Measurements from ENCODE around the gene FGGY. TPM values are rescaled to one million over a fixed set of nuclear protein-coding genes. Genes with fewer than 3 reads are reported as not detected.

FGGY gene
- total RNA-seq, 1 experiment from 2014 or later: 6.4 TPM

GRCh38 chr1:59736744-59737143 is 439.9 kb downstream of the FGGY start:
- Mint-ChIP-seq H3K9me3 (ENCODE audit: unreplicated experiment) (peaks cover 10% of the 10 kb centered on the region), H3K4me1 (ENCODE audit: low read depth, unreplicated experiment) (no peaks in the 10 kb centered on the region), H3K27me3 (ENCODE audit: insufficient read depth, unreplicated experiment) (no peaks in the 10 kb centered on the region), H3K4me3 (ENCODE audit: unreplicated experiment) (no peak overlapping the region), H3K27ac (ENCODE audit: unreplicated experiment) (no peak overlapping the region), H3K36me3 (ENCODE audit: insufficient read depth, unreplicated experiment) (no peaks in the 10 kb centered on the region)
- no peaks in the 10 kb centered on the region for H3K9me3 ChIP-seq
- ChIA-PET CTCF (no interaction called here), POLR2A (no interaction called here)
- no peak for TF ChIP-seq CTCF (IDR thresholded peaks at IDR 0.05; ENCODE audit: insufficient read depth in 1 of 2, low read depth in 1 of 2, low read length in 1 of 2, severe bottlenecking in 1 of 2, unreplicated experiment in 1 of 2)
- BruUV-seq (replicated peaks): no TSS peak
- no peak for DNase-seq
- no peaks in the 10 kb centered on the region for H3K36me3 ChIP-seq (ENCODE audit: control insufficient read depth, insufficient read depth, low read length)
- intact Hi-C loops (cut with micrococcal nuclease; ENCODE audit: unreplicated experiment): no loop called here
- H3K27me3 ChIP-seq (replicated peaks; ENCODE audit: control insufficient read depth, insufficient read depth, low read length): no peaks in the 10 kb centered on the region
- no peaks in the 10 kb centered on the region for H3K4me1 ChIP-seq
- no peak overlapping the region for H3K4me3 ChIP-seq (ENCODE audit: low read depth, low read length)

GRCh38 chr1:59737638-59738037 is 440.7 kb downstream of the FGGY start:
- no peaks in the 10 kb centered on the region for H3K36me3 Mint-ChIP-seq (ENCODE audit: insufficient read depth, unreplicated experiment)
- no peaks in the 10 kb centered on the region for H3K4me1 ChIP-seq
- H3K27ac Mint-ChIP-seq (ENCODE audit: unreplicated experiment): no peak overlapping the region
- H3K4me1 Mint-ChIP-seq (ENCODE audit: low read depth, unreplicated experiment): no peaks in the 10 kb centered on the region
- no peak overlapping the region for H3K4me3 ChIP-seq (ENCODE audit: low read depth, low read length)
- CTCF ChIA-PET: no interaction called here
- TF ChIP-seq CTCF (IDR thresholded peaks at IDR 0.05; ENCODE audit: insufficient read depth in 1 of 2, low read depth in 1 of 2, low read length in 1 of 2, severe bottlenecking in 1 of 2, unreplicated experiment in 1 of 2): no peak
- POLR2A ChIA-PET: no interaction called here
- H3K9me3 ChIP-seq: no peaks in the 10 kb centered on the region
- H3K27me3 ChIP-seq (replicated peaks; ENCODE audit: control insufficient read depth, insufficient read depth, low read length): no peaks in the 10 kb centered on the region
- H3K9me3 Mint-ChIP-seq (ENCODE audit: unreplicated experiment): peaks cover 10% of the 10 kb centered on the region
- no peaks in the 10 kb centered on the region for H3K27me3 Mint-ChIP-seq (ENCODE audit: insufficient read depth, unreplicated experiment)
- DNase-seq: no peak
- no TSS peak for BruUV-seq (replicated peaks)
- H3K4me3 Mint-ChIP-seq (ENCODE audit: unreplicated experiment): no peak overlapping the region
- H3K36me3 ChIP-seq (ENCODE audit: control insufficient read depth, insufficient read depth, low read length): no peaks in the 10 kb centered on the region
- intact Hi-C loops (cut with micrococcal nuclease; ENCODE audit: unreplicated experiment): no loop called here

DNA sequence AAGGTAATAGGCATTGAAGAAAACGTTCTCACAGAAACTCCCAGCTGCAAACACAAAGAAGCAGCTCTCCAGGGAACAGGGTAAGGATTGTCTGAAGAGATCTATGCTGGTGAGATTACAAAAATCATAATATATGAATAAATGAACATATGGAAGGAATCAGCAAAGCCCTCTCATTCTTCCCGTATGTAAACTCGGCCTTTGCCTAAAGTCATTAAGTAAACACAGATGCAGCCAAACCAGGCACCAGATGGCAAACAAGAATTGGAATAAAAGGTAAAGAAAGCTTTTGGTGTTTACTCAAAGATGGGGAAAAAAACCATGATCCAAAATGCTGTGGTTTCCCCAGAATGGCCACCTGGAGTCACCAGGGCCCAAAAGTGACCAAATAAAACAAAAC is 441.3 kb downstream of the FGGY start:
- ChIA-PET POLR2A (no interaction called here), CTCF (no interaction called here)
- no peak for DNase-seq
- TF ChIP-seq CTCF (IDR thresholded peaks at IDR 0.05; ENCODE audit: insufficient read depth in 1 of 2, low read depth in 1 of 2, low read length in 1 of 2, severe bottlenecking in 1 of 2, unreplicated experiment in 1 of 2): no peak
- BruUV-seq (replicated peaks): no TSS peak
- Mint-ChIP-seq H3K9me3 (ENCODE audit: unreplicated experiment) (peaks cover 10% of the 10 kb centered on the region), H3K27me3 (ENCODE audit: insufficient read depth, unreplicated experiment) (no peaks in the 10 kb centered on the region), H3K36me3 (ENCODE audit: insufficient read depth, unreplicated experiment) (no peaks in the 10 kb centered on the region), H3K4me3 (ENCODE audit: unreplicated experiment) (no peak overlapping the region), H3K4me1 (ENCODE audit: low read depth, unreplicated experiment) (no peaks in the 10 kb centered on the region), H3K27ac (ENCODE audit: unreplicated experiment) (no peak overlapping the region)
- H3K4me1 ChIP-seq: no peaks in the 10 kb centered on the region
- no peaks in the 10 kb centered on the region for H3K9me3 ChIP-seq
- no peak overlapping the region for H3K4me3 ChIP-seq (ENCODE audit: low read depth, low read length)
- intact Hi-C loops (cut with micrococcal nuclease; ENCODE audit: unreplicated experiment): no loop called here
- no peaks in the 10 kb centered on the region for H3K36me3 ChIP-seq (ENCODE audit: control insufficient read depth, insufficient read depth, low read length)
- no peaks in the 10 kb centered on the region for H3K27me3 ChIP-seq (replicated peaks; ENCODE audit: control insufficient read depth, insufficient read depth, low read length)

Measured in Caco-2 (cell line).